Stimulated activated CD4-positive, alpha-beta T cell treated with anti-CD3 and anti-CD28 coated beads, Interleukin-2, amount 100 ng/mL, for 4 hours (primary cell): ENCODE measurements around the gene GAS7.

ENCODE experiments used
- DNase-seq: peaks from one replicate; pipeline ENCODE4 v3.0.0-alpha.2; 2020; ENCODE audit warnings: low read depth

Gene GAS7

DNA sequence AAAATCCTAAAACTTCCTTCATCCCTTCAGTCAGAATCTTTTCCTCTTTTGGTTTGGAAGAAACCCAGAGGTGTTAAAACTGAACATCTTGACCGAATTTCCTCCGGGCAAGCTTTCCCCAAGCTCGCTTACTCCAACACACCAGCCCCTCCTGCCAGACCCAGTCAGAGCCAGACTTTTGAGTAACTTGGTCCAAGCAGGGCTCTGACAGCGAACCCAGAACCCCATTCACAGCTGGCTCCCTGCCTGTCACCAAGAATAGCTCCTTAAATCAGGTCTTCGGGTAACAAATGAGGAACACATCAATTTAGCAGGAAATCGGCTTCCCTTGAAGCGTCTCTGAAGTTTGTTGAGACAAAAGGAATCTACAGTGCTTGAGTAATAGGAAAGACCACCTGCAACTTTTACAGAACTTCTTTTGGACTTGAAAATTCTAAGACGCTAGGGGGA, 27.3 kb downstream of the GAS7 start:
- no peak for DNase-seq

DNA sequence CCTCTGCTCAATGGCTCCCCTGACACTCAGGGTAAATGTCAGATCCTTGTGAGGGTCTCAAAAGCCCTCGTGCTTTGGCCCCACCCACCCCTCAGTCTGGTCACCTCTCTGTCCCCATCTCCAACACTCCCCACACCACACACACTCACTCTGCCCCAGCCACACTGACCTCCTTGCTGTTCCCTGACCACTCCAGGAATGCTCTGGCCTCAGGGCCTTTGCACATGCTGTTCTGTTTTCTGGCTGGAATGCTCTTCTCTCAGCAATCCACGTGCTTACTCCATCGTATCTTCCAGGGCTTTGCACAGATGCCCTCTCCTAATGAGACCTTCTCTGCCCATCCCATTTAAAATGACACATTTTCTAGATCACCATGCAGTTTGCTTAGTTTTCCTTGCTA, 28.2 kb downstream of the GAS7 start:
- DNase-seq, result no peak

DNA sequence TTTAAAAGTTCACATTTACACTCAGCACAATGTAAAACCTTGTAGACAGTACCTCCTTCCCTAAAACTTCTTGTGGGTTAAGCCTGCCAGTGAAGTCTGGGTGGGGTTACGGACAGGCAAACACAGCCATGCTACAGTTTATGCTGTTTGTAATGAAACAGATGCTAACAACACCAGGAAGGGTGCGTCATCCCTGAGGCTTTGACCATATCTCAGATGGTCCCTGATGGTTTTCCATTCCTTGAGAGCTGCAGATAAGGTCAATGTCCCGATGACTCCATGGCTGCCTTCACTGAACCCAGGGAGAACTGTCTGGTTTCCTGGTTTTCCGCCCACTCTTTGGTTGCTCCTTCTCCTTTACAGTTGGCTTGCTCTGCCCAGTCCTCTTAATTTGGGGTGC, 29.1 kb downstream of the GAS7 start:
- DNase-seq, result no peak

DNA sequence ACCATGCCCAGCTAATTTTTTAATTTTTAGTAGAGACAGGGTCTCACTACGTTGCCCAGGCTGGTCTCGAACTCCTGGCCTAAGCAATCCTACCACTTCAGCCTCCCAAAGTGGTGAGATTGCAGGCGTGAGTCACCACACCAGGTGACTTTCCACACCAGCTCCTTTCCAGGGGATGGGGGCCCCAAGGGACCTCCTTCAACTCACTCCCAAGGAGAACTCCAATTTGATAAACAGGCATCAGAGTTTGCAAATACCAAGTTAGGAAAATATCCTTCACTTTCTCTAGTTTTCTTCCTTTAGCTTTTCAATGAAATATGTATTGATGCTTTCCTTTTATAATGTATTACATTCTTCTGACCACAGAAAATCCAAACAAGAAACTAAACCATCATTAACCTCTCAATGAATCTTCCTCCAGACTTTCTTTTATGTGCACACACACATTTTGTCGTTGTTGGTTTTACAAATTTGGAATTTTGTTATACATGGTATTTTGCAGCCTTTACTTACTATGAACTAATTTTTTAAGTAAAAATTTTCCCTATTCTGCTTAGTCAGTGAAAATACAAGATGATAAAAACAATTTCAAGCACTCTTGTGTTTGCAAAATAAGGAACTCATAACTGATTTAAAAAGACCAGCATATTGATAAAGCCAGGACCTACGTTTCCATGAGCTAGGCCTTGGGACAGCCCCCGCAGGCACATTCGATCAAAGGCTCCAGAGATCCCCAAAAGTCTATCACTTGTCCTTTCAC, 32.0 kb downstream of the GAS7 start:
- no peak for DNase-seq

DNA sequence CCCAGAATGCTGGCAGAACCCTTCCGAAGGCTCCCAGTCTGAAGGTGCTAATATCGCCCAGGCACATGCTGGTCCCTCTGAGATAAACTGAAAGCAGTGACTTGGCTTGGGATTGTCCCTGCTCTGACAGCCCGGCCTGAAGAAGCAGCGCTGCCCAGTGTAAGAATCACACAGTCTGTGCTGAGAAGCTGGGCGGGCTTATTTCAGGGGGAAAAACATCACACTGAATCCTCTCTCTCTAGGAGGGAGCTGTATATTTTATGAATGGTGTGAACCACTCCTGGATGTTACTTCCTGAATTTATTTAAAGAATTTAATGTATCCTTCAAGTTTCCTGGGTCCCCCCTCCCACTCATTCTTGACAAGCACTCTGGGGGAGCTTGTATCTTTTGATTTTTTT, 36.3 kb downstream of the GAS7 start:
- DNase-seq, result no peak

DNA sequence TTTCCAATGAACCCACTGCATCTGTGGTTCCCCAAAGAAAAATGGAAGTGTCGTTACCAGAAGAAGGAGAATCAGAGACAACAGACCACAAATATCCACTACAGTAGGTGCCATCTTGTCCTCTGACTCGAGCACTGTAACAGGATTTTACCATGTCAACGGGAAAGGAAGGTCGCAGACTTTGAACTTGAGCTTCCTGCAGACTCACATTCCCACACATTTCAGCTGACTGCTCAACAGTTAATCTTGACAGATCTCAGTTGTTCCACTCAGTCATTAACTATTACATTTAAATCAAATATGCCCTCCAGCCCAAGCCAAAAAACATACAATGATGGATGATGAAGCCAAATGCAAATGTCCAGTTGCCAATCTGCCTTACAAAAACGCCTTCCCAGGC, 37.0 kb downstream of the GAS7 start:
- DNase-seq, result no peak

DNA sequence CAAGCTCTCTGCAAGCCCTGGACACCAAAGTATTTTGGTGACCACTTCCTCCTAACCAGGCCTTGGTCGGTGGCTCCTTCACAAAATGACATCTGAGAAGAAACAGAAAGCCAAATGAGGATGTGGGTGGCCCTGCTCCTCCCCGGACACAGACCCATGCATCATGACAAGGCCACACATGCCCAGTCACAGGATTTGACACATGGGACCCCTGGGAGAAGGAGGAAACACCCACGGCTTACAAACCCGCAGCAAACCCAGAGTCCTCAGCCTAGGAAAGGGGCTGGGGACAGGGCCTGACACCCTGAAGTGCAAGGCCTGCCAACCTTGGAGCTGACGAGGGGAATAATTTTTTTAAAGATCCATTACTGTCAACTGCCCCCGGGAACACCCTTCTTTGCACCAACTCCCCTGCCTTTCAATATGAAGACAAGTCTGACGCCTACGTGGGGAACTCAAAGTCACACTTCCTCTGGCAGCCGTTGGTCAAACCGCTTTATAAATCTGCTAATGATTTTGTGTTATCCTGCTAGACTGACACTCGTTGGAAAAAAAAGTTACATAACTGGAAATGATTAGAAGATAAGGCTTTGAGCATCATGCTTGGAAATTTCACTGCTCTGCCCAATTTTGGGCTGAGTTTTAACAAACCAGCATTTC, 41.3 kb downstream of the GAS7 start:
- DNase-seq, result no peak

DNA sequence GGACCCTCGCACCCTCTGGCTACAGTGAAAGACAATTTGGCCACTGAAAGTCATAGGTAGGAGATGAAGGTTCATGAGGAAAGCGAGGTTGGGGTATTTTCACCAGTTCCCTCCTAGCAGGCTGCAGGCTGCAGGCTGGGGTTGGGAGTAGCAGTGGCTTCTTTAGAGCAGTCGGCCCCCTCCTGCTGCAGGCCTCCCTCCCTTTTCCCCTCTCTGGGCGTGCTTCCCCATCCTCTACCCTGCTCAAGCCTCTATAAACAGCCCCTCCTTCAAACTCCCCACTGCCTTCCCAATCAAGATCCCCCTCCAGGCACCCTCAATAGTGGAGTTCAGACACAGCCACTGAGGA, 41.8 kb downstream of the GAS7 start:
- DNase-seq, result no peak

DNA sequence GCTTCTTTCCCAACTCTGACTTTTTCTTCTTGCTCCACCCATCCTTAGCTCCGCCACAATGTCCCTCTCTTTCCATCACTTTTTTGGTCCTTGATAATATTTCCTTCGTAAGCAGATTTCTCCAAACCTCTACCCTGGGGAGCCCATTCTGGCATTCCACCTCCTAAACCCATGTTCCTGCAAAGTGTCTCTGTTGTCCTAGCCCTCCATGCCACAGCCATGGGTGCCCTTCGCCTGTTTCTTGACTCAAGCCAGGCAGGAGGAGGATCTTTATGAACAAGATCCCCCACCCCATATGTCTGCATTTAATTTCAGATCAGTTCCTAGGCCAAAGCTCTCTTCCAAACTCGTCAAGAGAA, 42.4 kb downstream of the GAS7 start:
- no peak for DNase-seq

DNA sequence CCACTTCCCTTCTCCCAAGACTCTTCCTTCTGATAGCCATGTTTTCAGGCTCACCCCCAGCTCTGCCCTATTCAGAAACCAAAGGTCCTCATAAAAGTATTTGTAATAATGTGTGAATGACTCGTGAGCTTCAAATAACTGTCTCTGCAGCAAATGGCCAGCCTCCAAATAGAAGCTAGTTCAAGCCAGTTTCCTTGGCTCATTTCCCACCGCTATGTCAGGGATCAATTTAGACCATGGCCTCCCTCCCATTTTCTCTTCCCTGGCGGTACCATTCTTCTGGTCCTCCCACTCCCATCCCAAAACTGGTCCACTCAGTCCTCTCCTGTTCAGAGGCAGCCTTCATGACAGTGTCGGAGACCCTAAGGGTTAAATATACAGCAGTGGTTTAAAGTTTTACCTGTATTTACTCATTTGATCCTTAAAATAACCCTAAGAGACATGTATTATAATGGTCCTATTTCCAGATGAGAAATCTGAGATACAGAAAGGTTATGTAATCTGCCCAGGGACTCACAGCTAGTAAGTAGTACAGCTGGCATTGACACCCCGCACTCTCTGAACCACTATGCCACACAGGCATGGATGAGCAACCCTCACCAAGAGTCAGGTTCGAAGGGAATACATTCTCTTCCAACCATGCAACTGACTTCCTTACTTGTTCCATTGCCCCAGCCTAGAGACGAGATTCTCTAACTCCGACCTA, 42.9 kb downstream of the GAS7 start:
- no peak for DNase-seq

DNA sequence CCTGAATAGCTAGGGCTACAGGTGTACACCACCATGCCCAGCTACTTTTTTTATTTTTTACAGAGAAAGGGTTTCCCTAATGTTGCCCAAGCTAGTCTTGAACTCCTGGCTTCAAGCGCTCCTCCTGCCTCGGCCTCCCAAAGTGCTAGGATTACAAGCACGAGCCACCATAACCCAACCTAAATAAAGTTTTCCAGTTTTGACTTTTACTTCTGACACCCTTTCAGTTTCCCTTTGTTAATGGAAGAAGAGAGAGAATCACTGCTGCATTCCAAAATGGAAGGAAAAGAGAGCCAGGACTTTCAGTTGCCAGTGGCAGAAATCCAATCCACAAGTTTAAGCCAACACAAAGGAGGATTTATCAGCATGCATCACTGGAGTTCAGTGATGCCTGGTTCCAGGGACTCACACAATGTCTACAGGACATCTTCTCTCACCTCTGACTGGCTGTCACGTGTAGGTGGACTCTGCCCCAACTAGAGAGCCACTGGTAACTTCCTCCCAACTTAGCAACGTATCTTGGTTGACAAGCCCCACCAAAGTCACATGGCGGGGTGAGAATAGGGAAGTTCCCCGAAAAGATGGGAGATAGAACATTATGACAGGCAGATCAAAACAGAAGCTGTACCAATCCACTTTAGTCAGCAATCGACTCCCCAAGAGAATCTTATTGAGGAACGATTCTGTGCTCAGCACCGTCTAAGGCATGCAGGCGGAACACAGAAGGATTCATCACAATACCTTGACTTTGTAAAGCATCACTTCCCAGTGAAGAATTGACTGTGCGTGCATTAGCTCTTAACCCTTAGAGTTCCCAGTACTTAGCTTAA, 46.5 kb downstream of the GAS7 start:
- no peak for DNase-seq

DNA sequence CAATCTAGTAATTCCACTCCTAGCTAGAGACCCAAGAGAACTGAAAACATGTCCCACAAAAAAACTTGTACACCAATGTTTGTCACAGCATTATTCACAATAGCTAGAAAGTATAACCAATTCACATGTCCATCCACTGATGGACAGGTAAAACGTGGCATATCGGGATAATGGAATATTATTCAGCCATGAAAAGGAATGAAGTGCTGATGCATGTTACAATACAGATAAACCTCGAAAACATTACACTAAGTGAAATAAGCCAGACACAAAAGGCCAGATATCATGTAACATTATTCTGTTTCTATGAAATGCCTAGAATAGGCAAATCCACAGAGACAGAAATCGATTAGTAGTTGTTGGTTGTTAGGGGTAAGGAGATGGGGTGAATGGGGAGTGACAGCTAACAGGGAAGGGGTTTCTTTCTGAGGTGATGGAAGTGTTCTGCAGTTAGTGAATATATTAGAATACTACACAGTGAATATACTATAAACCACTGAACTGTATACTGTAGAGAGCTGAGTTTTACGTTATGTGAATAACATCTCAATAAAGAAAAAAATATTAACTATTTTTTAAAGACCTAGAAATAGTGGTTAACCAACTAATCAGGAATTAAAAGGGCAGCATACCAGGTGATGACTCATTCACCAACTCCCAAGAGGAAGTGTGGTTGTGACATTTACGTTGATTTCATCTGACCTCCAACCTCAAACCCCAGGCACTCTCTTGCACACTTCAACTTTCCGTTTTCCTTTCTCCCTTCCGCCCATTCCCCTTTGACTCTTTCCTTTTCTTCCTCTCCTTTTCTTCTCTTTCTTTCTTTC, 48.6 kb downstream of the GAS7 start:
- DNase-seq, result no peak

DNA sequence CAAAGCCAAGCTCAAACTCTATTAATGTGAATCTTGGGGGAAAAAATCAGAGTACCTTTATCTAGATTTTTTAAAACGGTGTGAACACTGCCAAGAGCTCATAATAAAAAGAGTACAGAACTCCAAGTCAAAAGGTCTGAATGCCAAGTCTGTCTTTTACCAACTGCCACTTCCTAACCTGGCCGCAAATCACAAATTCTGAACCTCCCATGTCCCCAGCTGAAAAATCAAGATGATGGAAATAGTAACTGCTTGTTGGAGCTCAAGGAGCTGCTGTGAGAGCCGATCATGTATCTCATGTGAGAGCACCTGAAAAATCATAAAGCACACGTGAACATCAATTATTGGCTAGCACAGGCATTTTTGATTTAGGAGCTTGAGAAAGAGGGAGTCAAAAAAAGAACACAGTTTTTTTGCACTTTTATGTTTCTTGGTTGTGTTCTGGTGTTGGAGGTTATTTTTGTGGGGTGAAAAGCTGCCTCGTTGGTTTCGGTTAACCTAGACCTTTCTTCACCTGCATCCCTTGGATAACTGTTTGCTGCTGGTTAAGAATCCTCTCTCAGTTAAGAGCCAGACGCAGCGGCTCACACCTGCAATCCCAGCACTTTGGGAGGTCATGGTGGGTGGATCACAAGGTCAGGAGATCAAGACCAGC, 50.5 kb downstream of the GAS7 start:
- DNase-seq, result no peak

DNA sequence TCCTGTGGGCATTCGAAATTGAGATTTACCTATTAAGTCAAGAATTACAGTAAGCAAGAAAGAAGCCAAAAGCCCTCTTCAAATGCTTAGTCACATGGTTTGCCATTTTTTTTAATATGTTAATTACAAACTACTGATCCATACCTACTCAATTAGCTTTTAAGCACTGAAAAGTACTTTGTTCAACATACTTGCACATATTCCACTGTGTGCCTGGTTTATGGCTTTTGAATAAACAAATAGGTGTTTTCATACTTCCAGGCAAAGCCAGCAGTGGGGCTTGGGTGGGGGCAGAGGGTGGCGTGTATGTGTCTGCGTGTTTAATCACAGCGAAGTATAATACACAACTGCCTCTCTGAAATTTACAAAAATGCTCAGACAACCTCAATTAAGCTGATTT, 51.4 kb downstream of the GAS7 start:
- DNase-seq, result no peak

DNA sequence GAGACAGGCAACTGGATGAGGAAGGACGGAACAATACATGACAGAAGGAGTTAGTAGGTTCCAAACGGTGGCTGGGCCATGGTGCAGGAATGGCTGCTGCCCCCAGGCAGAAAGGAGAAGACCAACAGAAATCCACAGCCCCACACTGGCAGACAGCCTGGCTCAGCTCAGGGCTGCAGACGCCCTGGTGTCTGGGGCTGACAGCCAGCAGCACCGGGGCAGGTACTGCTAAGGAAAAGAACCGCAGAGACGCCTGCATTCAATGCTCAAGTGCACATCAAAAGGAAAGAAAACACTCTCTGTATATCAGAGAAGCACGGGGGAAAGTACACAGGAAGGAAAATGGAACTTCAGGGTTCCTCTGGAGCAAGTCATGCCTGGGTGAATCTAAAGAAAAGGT, 53.4 kb downstream of the GAS7 start:
- no peak for DNase-seq

DNA sequence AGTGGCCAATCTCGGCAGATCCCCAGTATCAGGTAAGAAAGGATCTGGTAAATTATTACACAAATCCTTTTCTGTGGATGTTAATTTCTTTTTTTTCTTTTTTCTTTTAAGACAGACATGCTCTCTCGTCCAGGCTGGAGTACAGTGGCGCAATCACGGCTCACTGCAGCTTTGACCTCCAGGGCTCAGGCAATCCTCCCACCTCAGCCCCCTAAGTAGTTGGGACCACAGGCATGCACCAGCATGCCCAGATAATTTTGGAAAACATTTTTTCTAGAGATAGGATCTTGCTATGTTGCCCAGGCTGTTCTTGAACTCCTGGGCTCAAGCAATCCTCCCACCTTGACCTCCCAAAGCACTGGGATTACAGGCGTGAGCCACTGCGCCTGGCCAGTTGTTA, 54.0 kb downstream of the GAS7 start:
- no peak for DNase-seq

DNA sequence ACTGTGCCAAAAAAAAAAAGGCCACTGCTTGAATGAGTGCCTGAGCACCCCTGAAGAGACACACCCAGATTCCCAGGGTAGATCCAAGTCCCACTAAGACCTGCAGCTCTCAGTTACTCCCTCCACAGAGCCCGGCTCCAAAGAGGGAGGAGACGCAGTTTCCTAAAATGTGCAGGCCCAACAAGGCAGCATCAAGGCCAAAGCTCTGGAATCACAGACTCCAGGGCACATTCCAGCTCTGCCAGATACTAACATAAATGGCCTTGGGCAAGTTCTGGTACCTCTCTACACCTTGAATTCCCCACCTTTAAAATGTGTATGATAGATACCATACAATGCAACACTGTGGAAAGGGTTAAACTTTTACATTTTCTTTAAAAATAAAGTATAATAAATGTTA, 57.0 kb downstream of the GAS7 start:
- DNase-seq, result no peak

DNA sequence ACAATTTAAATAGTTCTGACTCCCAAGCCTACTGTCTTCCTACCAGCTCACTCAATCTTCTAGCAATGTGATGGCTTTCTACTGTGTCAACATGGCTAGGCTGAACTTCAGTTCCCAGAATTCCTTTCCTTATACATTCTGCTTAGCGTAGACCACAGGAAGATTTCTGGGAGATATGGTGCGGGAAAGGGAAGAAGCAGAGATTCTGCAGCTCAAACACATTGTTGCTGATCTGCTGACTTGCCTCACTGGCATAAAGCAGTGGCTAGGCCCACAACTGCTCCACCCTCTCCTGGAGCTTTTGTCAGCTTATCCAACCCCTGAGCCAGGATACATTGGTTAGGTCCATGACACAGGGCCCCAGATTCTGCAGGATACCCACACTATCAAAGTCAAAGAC, 58.8 kb downstream of the GAS7 start:
- no peak for DNase-seq

DNA sequence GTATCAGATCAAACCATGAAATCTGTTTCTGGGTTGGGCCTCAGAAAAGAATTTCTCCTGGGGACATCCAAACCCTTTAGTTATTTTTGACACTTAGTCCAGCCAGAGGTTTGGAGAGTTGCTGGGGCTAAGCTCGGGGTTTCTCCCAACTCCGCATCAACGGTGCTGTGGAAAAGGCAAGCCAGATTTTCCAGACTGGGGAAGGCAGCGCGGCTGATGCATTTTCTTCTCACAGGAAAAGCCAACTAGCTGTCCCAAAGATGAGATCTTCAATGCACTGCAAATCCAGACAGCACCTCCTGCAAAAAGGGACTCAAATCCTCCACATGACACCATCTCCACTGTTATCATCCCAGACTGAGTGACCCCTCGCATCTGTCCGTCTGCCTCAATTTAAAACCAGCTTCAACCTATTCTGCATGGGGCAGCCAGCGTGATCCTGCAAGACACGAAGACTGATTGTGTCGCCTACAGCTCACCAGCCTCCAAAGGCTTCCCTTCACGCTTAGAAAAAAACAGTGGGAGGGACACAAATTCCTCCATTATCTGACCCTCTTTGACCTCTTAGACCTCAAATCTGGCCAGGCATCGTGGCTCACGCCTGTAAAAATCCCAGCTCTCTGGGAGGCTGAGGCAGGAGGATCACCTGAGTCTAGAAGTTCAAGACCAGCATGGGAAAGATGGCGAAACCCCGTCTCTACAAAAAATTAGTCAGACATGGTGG, 62.0 kb downstream of the GAS7 start:
- DNase-seq, result no peak

DNA sequence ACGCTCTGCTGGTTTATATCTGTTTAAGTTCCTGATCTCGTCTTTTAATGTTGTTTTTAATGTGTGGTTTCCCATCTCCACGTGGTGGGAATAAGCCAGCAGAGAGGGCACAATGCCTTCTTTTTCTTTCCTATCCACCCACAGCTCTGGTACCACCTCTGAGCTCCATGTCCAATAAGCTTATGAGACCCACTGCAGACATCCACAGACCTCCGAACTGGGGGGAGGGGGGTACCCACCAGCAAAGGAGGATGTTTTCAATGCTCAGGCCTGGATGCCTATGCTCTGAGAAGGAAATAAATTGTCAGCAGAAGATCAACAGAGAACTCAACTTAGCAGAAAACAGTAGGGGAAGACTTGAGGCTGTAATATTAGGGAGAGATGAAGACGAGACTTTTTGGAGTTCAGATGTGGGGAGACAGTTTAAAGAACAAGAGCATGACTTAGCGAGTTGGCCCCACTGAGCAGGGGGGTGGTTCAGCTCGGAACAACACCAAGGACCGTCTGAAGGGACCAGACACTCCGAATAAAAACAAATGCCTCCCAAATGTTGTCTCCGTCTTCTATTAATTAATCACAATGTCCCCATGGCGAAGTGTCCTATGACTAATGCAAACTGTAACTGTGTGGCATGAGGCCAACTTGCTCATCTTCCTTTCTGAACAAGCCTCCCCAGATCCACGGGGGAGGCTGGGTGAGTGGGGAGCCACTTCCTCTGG, 62.7 kb downstream of the GAS7 start:
- DNase-seq, result no peak
